GM19239 (cell line): ENCODE measurements around the gene JAKMIP1.

Experiments used
- DNase-seq: peaks from one replicate; pipeline ENCODE4 v3.0.0; 2011; ENCODE audit warnings: low spot score; ENCODE audit not compliant: insufficient read length
- FAIRE-seq: peaks from 2 replicates; lab custom pipeline; 2011; peaks lifted over from hg19 to GRCh38; lab: Jason Lieb, UNC

Gene JAKMIP1

GRCh38 chr4:6200011-6200921, at the start of gene JAKMIP1:
TSS of gene JAKMIP1 (minus strand) at chr4:6200549. CDS start at chr4:6112850, 87,699 bp downstream.
- DNase-seq (peak; percentile 94), FAIRE-seq (no peak)

GRCh38 chr4:6248394-6248793, 48.0 kb upstream of the JAKMIP1 start:
- FAIRE-seq = no peak
- no peak for DNase-seq

GRCh38 chr4:6246170-6246634, 45.9 kb upstream of the JAKMIP1 start:
- FAIRE-seq (no peak), DNase-seq (no peak)

GRCh38 chr4:6245246-6246169, 45.2 kb upstream of the JAKMIP1 start:
- no peak for FAIRE-seq
- no peak for DNase-seq

- FAIRE-seq (no peak), DNase-seq (no peak)
Observed at GRCh38 chr4:6242271-6243029, 42.1 kb upstream of the JAKMIP1 start.

- DNase-seq (no peak), FAIRE-seq (no peak)
Observed at GRCh38 chr4:6241062-6241845, 40.9 kb upstream of the JAKMIP1 start.

GRCh38 chr4:6239968-6240367, 39.6 kb upstream of the JAKMIP1 start:
- FAIRE-seq (no peak), DNase-seq (no peak)

- FAIRE-seq (no peak), DNase-seq (no peak)
Observed at GRCh38 chr4:6239486-6239885, 39.1 kb upstream of the JAKMIP1 start.

GRCh38 chr4:6236816-6237390, 36.6 kb upstream of the JAKMIP1 start:
- DNase-seq (no peak), FAIRE-seq (no peak)

- DNase-seq = no peak
- FAIRE-seq = no peak
Observed at GRCh38 chr4:6235901-6236640, 35.7 kb upstream of the JAKMIP1 start.

GRCh38 chr4:6235012-6235411, 34.7 kb upstream of the JAKMIP1 start:
- FAIRE-seq = no peak

GRCh38 chr4:6233929-6234328, 33.6 kb upstream of the JAKMIP1 start:
- FAIRE-seq (no peak), DNase-seq (no peak)

More at GRCh38 chr4:6235012-6235411, 34.7 kb upstream of the JAKMIP1 start:
- no peak for DNase-seq

GRCh38 chr4:6232836-6233785, 32.8 kb upstream of the JAKMIP1 start:
- FAIRE-seq (no peak), DNase-seq (no peak)

- DNase-seq (no peak), FAIRE-seq (no peak)
Observed at GRCh38 chr4:6231663-6232165, 31.4 kb upstream of the JAKMIP1 start.

- no peak for FAIRE-seq
Observed at GRCh38 chr4:6230827-6231662, 30.7 kb upstream of the JAKMIP1 start.

GRCh38 chr4:6230502-6230785, 30.1 kb upstream of the JAKMIP1 start:
- FAIRE-seq = no peak
- DNase-seq = no peak

More at GRCh38 chr4:6230827-6231662, 30.7 kb upstream of the JAKMIP1 start:
- DNase-seq = no peak
